HCT116 (cell line): ENCODE data around the gene LRG1.

ENCODE experiments used
- CEBPB ChIP-seq: IDR thresholded peaks from 2 replicates; pipeline ENCODE4 v1.6.1; 2012; ENCODE audit warnings: low read depth
- ELF1 ChIP-seq: IDR thresholded peaks from 2 replicates; pipeline ENCODE4 v1.6.1; 2012; ENCODE audit warnings: low read depth, borderline replicate concordance
- EZH2phosphoT487 ChIP-seq: fragments of 200-600 bp; IDR thresholded peaks from 2 replicates; pipeline ENCODE4 v1.6.1; 2018; ENCODE audit warnings: antibody characterized with exemption, borderline replicate concordance
- JUND ChIP-seq: IDR thresholded peaks from 2 replicates; pipeline ENCODE4 v1.6.1; 2012
- POLR2A ChIP-seq: IDR thresholded peaks from 2 replicates; pipeline ENCODE4 v1.7.0; 2011; ENCODE audit warnings: borderline replicate concordance; ENCODE audit not compliant: insufficient read depth, insufficient read length; ENCODE audit errors: extremely low read depth
- POLR2AphosphoS5 ChIP-seq: IDR thresholded peaks from 2 replicates; pipeline ENCODE4 v1.6.1; 2011; ENCODE audit warnings: mild to moderate bottlenecking, low read depth, low read length, moderate library complexity
- RAD21 ChIP-seq: IDR thresholded peaks from 2 replicates; pipeline ENCODE4 v1.6.1; 2012; ENCODE audit warnings: low read depth, mild to moderate bottlenecking
- SIN3A ChIP-seq: IDR thresholded peaks from 2 replicates; pipeline ENCODE4 v1.6.1; 2012; ENCODE audit warnings: low read depth
- SRF ChIP-seq: IDR thresholded peaks from 2 replicates; pipeline ENCODE4 v1.6.1; 2012; ENCODE audit warnings: low read depth
- ZNF274 ChIP-seq: fragments of 200-500 bp; sonication (Bioruptor generic); IDR thresholded peaks from 2 replicates; pipeline ENCODE4 v1.6.1; 2014; ENCODE audit warnings: mild to moderate bottlenecking, low read depth, low read length, inconsistent platforms
- TF ChIP-seq, protein P1 (sequence below), 3 experiments: fragments of 200-600 bp in 1 of 3; sonication (generic) in 1 of 3; IDR thresholded peaks in 2 of 3; conservative IDR thresholded peaks in 1 of 3; 2 replicates each; pipeline ENCODE4 v1.5.1; 2012 to 2017; ENCODE audit warnings: low read depth in 2 of 3, low read length in 2 of 3, antibody characterized with exemption in 1 of 3, borderline replicate concordance in 1 of 3, control low read depth in 1 of 3, mild to moderate bottlenecking in 1 of 3, mixed read lengths in 1 of 3, mixed run types in 1 of 3, moderate library complexity in 1 of 3; ENCODE audit not compliant: insufficient read depth in 1 of 3

DNA sequence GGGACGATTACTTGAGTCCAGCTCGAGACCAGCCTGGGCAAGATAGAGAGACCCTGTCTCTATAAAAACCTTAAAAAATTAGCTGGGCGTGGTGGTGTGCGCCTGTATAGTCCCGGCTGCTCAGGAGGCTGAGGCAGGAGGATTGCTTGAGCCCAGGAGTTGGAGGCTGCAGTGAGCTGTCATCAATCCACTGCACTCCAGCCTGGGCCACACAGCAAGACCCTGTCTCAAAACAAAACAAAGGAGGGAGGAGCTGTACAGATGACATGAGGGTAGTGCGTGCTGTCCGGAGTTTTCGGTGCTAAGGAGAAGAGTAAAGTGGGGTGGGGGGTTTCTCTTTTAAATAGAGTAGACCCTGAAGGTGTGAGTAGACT, 45.2 kb downstream of the LRG1 start:
- TF ChIP-seq POLR2AphosphoS5 (no peak), POLR2A (no peak), SIN3A (no peak), SRF (no peak), EZH2phosphoT487 (no peak), RAD21 (no peak), CEBPB (no peak), ELF1 (no peak), JUND (no peak), ZNF274 (no peak)
- TF ChIP-seq, protein P1, sequence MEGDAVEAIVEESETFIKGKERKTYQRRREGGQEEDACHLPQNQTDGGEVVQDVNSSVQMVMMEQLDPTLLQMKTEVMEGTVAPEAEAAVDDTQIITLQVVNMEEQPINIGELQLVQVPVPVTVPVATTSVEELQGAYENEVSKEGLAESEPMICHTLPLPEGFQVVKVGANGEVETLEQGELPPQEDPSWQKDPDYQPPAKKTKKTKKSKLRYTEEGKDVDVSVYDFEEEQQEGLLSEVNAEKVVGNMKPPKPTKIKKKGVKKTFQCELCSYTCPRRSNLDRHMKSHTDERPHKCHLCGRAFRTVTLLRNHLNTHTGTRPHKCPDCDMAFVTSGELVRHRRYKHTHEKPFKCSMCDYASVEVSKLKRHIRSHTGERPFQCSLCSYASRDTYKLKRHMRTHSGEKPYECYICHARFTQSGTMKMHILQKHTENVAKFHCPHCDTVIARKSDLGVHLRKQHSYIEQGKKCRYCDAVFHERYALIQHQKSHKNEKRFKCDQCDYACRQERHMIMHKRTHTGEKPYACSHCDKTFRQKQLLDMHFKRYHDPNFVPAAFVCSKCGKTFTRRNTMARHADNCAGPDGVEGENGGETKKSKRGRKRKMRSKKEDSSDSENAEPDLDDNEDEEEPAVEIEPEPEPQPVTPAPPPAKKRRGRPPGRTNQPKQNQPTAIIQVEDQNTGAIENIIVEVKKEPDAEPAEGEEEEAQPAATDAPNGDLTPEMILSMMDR (IDR thresholded peaks at IDR 0.05 in 2 of 3, conservative IDR thresholded peaks at IDR 0.05 in 1 of 3; ENCODE audit: borderline replicate concordance in 1 of 3, insufficient read depth in 1 of 3, low read depth in 2 of 3, low read length in 2 of 3), result no peak
